ENCODE measurements around the gene ABCA12. TPM values are rescaled to one million over a fixed set of nuclear protein-coding genes. Genes with fewer than 3 reads are reported as not detected.

ABCA12 gene
- total RNA-seq, 1 donor from 2014 or later = not detected

DNA sequence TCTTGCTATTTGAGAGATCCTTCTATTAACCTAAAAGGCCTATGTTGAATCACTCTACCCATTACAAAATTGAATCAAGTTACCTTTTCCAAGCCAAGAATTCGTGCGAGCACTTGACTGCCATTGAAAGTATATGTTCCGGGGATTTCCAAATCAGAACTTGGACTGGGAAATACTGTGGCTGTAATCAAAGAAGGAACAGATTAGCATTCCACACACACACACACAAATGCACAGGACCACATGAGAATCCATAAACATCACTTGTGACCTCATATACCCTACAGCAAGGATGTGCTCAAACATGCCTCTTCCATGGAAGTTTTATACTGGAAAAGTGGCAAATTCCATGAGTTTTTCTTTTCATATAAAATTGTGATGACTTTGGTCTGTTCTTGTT, 86.0 kb downstream of the ABCA12 start:
- no peaks in the 10 kb centered on the region for H3K27me3 ChIP-seq (ENCODE audit: control insufficient read depth in 3 of 3, insufficient read depth in 3 of 3, low read length in 3 of 3)
- H3K4me1 ChIP-seq (ENCODE audit: control insufficient read depth in 3 of 3, insufficient read depth in 3 of 3, low read length in 3 of 3) = no peaks in the 10 kb centered on the region
- H3K36me3 ChIP-seq (ENCODE audit: control insufficient read depth in 3 of 3, insufficient read depth in 3 of 3, low read length in 3 of 3) = no peaks in the 10 kb centered on the region
- H3K9me3 ChIP-seq (ENCODE audit: control insufficient read depth in 3 of 3, low read length in 3 of 3) = no peaks in the 10 kb centered on the region
- no peak overlapping the region for H3K4me3 ChIP-seq (ENCODE audit: low read length in 3 of 3)
- H3K9ac ChIP-seq (ENCODE audit: low read depth in 1 of 3, low read length in 3 of 3) = no peak overlapping the region
- H3K27ac ChIP-seq (ENCODE audit: low read depth, low read length) = no peak overlapping the region

DNA sequence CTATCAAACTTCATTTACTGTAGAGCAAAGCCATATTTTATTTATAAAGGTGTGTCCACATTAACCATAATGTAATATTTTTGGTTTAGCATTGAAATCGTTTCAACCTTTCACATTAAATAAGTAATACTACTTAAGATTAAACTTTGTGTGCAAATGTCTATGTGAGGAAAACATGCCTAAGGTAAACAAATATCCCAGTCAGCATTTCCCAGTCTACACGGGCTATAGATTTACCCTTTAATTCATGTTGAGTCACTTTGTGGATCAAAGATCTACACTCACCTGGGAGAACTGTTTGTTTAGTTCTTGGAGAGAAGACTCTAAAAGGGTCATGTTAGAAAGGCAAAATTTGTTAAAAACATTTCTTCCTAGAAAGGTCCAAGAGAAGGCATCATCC, 89.1 kb downstream of the ABCA12 start:
- H3K27ac ChIP-seq (ENCODE audit: low read depth, low read length) = no peak overlapping the region
- no peaks in the 10 kb centered on the region for H3K9me3 ChIP-seq (ENCODE audit: control insufficient read depth in 3 of 3, low read length in 3 of 3)
- H3K36me3 ChIP-seq (ENCODE audit: control insufficient read depth in 3 of 3, insufficient read depth in 3 of 3, low read length in 3 of 3) = no peaks in the 10 kb centered on the region
- H3K4me3 ChIP-seq (ENCODE audit: low read length in 3 of 3) = no peak overlapping the region
- no peaks in the 10 kb centered on the region for H3K4me1 ChIP-seq (ENCODE audit: control insufficient read depth in 3 of 3, insufficient read depth in 3 of 3, low read length in 3 of 3)
- no peaks in the 10 kb centered on the region for H3K27me3 ChIP-seq (ENCODE audit: control insufficient read depth in 3 of 3, insufficient read depth in 3 of 3, low read length in 3 of 3)
- H3K9ac ChIP-seq (ENCODE audit: low read depth in 1 of 3, low read length in 3 of 3) = no peak overlapping the region

DNA sequence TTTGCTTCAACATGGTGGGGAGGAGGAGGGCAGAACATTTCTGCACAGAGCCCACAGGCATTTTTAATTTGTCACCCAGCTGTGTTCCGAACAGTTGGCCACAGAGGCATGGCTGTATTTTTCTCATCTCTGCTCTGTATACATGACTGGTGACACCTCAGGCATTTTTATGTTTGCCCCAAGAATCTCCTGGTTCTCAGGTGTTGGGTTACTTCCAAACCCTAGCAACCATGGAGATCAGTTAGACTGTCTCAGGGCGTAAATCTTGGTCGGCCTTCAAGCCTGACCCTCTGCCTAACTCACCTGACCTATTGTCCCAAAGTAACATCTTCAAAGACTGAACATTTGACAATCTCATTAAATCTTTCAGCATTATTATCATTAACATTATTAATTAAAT, 100.0 kb downstream of the ABCA12 start:
- H3K9me3 ChIP-seq (ENCODE audit: control insufficient read depth in 3 of 3, low read length in 3 of 3) = no peaks in the 10 kb centered on the region
- no peak overlapping the region for H3K27ac ChIP-seq (ENCODE audit: low read depth, low read length)
- H3K4me3 ChIP-seq (ENCODE audit: low read length in 3 of 3) = no peak overlapping the region
- no peak overlapping the region for H3K9ac ChIP-seq (ENCODE audit: low read depth in 1 of 3, low read length in 3 of 3)
- H3K27me3 ChIP-seq (ENCODE audit: control insufficient read depth in 3 of 3, insufficient read depth in 3 of 3, low read length in 3 of 3) = no peaks in the 10 kb centered on the region
- no peaks in the 10 kb centered on the region for H3K36me3 ChIP-seq (ENCODE audit: control insufficient read depth in 3 of 3, insufficient read depth in 3 of 3, low read length in 3 of 3)
- H3K4me1 ChIP-seq (ENCODE audit: control insufficient read depth in 3 of 3, insufficient read depth in 3 of 3, low read length in 3 of 3) = no peaks in the 10 kb centered on the region

DNA sequence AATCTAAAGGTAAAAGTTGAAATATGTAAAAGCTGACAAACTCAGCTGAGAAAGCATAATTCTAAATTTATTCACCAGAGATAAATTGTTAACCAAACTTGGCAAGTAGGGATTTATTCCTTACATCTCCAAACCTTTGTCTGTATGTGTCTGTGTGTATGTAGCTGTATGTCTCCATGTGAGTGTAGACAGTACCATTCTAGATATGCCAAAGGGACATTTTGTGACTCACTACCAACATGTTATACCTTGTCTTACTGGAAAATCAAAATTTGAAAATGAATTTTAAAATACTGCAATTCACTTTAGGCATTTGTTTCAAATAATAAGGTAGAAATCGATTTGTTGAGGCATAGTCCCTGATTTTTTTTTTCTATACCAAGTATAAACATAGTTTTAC, 102.1 kb downstream of the ABCA12 start:
- H3K4me3 ChIP-seq (ENCODE audit: low read length in 3 of 3) = no peak overlapping the region
- H3K9me3 ChIP-seq (ENCODE audit: control insufficient read depth in 3 of 3, low read length in 3 of 3) = no peaks in the 10 kb centered on the region
- no peaks in the 10 kb centered on the region for H3K4me1 ChIP-seq (ENCODE audit: control insufficient read depth in 3 of 3, insufficient read depth in 3 of 3, low read length in 3 of 3)
- H3K27ac ChIP-seq (ENCODE audit: low read depth, low read length) = no peak overlapping the region
- H3K36me3 ChIP-seq (ENCODE audit: control insufficient read depth in 3 of 3, insufficient read depth in 3 of 3, low read length in 3 of 3) = no peaks in the 10 kb centered on the region
- H3K27me3 ChIP-seq (ENCODE audit: control insufficient read depth in 3 of 3, insufficient read depth in 3 of 3, low read length in 3 of 3) = no peaks in the 10 kb centered on the region
- no peak overlapping the region for H3K9ac ChIP-seq (ENCODE audit: low read depth in 1 of 3, low read length in 3 of 3)

DNA sequence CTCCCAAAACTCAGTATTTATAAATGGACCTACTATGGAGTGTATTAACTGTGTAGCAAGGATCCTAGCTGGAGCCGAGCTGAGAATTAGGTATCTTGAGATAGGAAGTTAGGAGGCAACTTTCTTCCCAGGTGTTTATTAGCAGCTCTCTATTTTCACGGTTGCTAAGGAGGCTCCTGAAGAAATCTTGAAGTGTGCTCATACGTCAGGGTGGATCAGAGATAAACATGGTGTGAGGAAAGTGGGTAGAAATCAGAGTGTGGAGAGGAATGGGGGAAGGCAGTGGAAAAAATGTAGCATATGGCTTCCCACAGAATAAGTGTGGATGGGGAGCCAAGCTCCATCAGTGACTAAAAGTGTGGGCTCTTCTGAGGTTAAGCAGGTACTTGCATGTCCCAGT, 104.3 kb downstream of the ABCA12 start:
- no peak overlapping the region for H3K27ac ChIP-seq (ENCODE audit: low read depth, low read length)

DNA sequence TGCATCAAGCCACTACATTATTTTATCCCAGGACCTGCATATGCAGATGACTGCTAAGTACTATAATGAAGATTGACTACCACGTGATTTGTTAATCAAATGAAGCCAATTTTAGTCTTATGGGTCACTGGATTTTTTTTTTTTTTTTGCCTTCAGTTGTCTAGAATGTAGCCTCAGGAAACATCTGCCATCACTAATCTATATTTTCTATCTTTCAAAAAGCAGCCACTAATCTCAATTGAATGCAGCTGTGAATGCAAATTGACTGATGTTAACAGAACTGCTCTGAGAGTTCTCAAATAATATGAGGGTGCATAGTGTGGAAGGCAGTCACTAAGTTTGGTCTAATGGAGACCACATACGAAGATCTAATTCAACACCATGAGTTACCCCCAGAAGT, 106.3 kb downstream of the ABCA12 start:
- no peak overlapping the region for H3K27ac ChIP-seq (ENCODE audit: low read depth, low read length)
- no peak overlapping the region for H3K9ac ChIP-seq (ENCODE audit: low read depth in 1 of 3, low read length in 3 of 3)
- H3K27me3 ChIP-seq (ENCODE audit: control insufficient read depth in 3 of 3, insufficient read depth in 3 of 3, low read length in 3 of 3) = no peaks in the 10 kb centered on the region
- H3K9me3 ChIP-seq (ENCODE audit: control insufficient read depth in 3 of 3, low read length in 3 of 3) = no peaks in the 10 kb centered on the region
- no peak overlapping the region for H3K4me3 ChIP-seq (ENCODE audit: low read length in 3 of 3)
- no peaks in the 10 kb centered on the region for H3K36me3 ChIP-seq (ENCODE audit: control insufficient read depth in 3 of 3, insufficient read depth in 3 of 3, low read length in 3 of 3)
- no peaks in the 10 kb centered on the region for H3K4me1 ChIP-seq (ENCODE audit: control insufficient read depth in 3 of 3, insufficient read depth in 3 of 3, low read length in 3 of 3)

More for the DNA sequence above, 104.3 kb downstream of the ABCA12 start:
- Histone ChIP-seq H3K4me1 (ENCODE audit: control insufficient read depth in 3 of 3, insufficient read depth in 3 of 3, low read length in 3 of 3) (no peaks in the 10 kb centered on the region), H3K9me3 (ENCODE audit: control insufficient read depth in 3 of 3, low read length in 3 of 3) (no peaks in the 10 kb centered on the region), H3K27me3 (ENCODE audit: control insufficient read depth in 3 of 3, insufficient read depth in 3 of 3, low read length in 3 of 3) (no peaks in the 10 kb centered on the region), H3K9ac (ENCODE audit: low read depth in 1 of 3, low read length in 3 of 3) (no peak overlapping the region), H3K36me3 (ENCODE audit: control insufficient read depth in 3 of 3, insufficient read depth in 3 of 3, low read length in 3 of 3) (no peaks in the 10 kb centered on the region), H3K4me3 (ENCODE audit: low read length in 3 of 3) (no peak overlapping the region)

DNA sequence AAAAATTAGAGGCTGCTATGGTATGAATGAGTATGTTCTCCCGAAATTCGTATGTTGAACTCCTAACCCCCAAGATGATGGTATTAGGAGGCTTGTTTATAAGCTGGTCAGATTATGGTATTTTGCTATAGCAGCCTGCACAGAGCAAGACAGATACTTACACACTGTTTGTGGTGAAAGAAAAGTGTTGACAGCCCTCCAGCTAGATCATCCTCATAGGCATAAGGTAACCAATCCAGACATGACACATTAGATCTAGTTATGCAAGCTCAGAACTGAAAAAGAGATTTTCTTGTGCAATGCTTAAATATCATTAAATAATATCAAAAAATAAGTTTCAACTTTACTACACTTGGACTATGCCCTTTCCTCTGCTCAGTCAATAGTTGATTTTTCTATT, 107.1 kb downstream of the ABCA12 start:
- Histone ChIP-seq H3K4me1 (ENCODE audit: control insufficient read depth in 3 of 3, insufficient read depth in 3 of 3, low read length in 3 of 3) (no peaks in the 10 kb centered on the region), H3K9ac (ENCODE audit: low read depth in 1 of 3, low read length in 3 of 3) (no peak overlapping the region), H3K9me3 (ENCODE audit: control insufficient read depth in 3 of 3, low read length in 3 of 3) (no peaks in the 10 kb centered on the region), H3K27me3 (ENCODE audit: control insufficient read depth in 3 of 3, insufficient read depth in 3 of 3, low read length in 3 of 3) (no peaks in the 10 kb centered on the region), H3K4me3 (ENCODE audit: low read length in 3 of 3) (no peak overlapping the region), H3K36me3 (ENCODE audit: control insufficient read depth in 3 of 3, insufficient read depth in 3 of 3, low read length in 3 of 3) (no peaks in the 10 kb centered on the region), H3K27ac (ENCODE audit: low read depth, low read length) (no peak overlapping the region)

DNA sequence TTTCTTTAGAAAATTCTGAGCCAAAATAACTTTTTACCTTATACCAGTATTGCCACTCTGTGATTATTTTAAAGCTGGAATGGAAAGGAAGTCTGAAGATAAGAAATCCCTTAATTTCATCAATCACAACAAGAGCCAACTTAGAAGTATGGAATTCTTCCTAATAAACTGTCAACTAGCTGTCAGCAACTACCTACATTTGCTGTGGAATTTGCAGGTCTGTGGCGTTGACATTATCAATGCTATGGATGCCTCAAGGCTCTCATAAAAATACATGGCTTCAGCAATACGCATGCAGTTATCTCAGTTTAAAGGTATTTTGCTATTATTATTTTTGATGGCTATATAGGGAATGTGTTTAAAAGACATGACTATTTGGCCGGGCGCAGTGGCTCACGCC, 108.5 kb downstream of the ABCA12 start:
- Histone ChIP-seq H3K27me3 (ENCODE audit: control insufficient read depth in 3 of 3, insufficient read depth in 3 of 3, low read length in 3 of 3) (no peaks in the 10 kb centered on the region), H3K4me3 (ENCODE audit: low read length in 3 of 3) (no peak overlapping the region), H3K9ac (ENCODE audit: low read depth in 1 of 3, low read length in 3 of 3) (no peak overlapping the region), H3K36me3 (ENCODE audit: control insufficient read depth in 3 of 3, insufficient read depth in 3 of 3, low read length in 3 of 3) (no peaks in the 10 kb centered on the region), H3K4me1 (ENCODE audit: control insufficient read depth in 3 of 3, insufficient read depth in 3 of 3, low read length in 3 of 3) (no peaks in the 10 kb centered on the region), H3K9me3 (ENCODE audit: control insufficient read depth in 3 of 3, low read length in 3 of 3) (no peaks in the 10 kb centered on the region), H3K27ac (ENCODE audit: low read depth, low read length) (no peak overlapping the region)

DNA sequence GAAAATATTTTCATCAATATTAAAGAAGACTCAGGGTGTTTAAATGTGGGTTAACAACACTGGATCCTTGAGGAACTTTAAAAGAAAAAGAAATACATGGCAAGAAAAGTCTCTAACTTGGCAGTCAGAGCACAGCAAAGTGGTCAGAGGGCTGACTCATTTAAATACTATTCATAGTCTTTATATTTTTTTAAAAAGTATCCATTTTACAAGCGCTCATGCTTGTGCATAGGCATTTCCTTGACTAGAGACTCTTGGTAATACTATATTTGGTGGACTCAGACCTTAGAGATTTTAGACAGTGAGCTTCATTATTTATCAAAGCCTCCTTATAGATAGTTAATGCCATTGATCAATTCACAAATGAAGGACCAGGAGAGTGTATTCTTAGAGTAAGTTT, 110.2 kb downstream of the ABCA12 start:
- Histone ChIP-seq H3K9ac (ENCODE audit: low read depth in 1 of 3, low read length in 3 of 3) (no peak overlapping the region), H3K9me3 (ENCODE audit: control insufficient read depth in 3 of 3, low read length in 3 of 3) (no peaks in the 10 kb centered on the region), H3K27me3 (ENCODE audit: control insufficient read depth in 3 of 3, insufficient read depth in 3 of 3, low read length in 3 of 3) (no peaks in the 10 kb centered on the region), H3K36me3 (ENCODE audit: control insufficient read depth in 3 of 3, insufficient read depth in 3 of 3, low read length in 3 of 3) (no peaks in the 10 kb centered on the region), H3K27ac (ENCODE audit: low read depth, low read length) (no peak overlapping the region), H3K4me1 (ENCODE audit: control insufficient read depth in 3 of 3, insufficient read depth in 3 of 3, low read length in 3 of 3) (no peaks in the 10 kb centered on the region), H3K4me3 (ENCODE audit: low read length in 3 of 3) (no peak overlapping the region)

DNA sequence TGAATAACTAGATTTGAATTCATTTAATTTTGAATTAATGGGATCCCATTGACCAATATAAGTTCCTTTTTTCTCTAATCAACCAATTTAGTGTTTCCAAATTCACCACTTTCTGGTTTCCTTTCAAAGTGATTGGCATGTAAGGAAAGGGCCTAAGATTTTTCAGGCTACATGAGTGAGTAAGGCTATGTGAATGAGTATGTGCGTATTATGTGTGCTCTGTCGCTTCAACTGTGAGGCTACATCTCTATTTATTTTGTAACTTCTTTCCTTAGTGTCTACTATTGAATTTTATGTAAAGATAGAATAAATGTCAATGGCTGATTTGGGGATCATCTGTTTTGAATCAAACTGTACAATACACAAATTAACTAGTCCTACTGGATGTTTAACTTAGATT, 110.6 kb downstream of the ABCA12 start:
- no peak overlapping the region for H3K9ac ChIP-seq (ENCODE audit: low read depth in 1 of 3, low read length in 3 of 3)
- no peak overlapping the region for H3K4me3 ChIP-seq (ENCODE audit: low read length in 3 of 3)
- H3K4me1 ChIP-seq (ENCODE audit: control insufficient read depth in 3 of 3, insufficient read depth in 3 of 3, low read length in 3 of 3) = no peaks in the 10 kb centered on the region
- no peaks in the 10 kb centered on the region for H3K36me3 ChIP-seq (ENCODE audit: control insufficient read depth in 3 of 3, insufficient read depth in 3 of 3, low read length in 3 of 3)
- H3K9me3 ChIP-seq (ENCODE audit: control insufficient read depth in 3 of 3, low read length in 3 of 3) = no peaks in the 10 kb centered on the region
- H3K27ac ChIP-seq (ENCODE audit: low read depth, low read length) = no peak overlapping the region
- H3K27me3 ChIP-seq (ENCODE audit: control insufficient read depth in 3 of 3, insufficient read depth in 3 of 3, low read length in 3 of 3) = no peaks in the 10 kb centered on the region

DNA sequence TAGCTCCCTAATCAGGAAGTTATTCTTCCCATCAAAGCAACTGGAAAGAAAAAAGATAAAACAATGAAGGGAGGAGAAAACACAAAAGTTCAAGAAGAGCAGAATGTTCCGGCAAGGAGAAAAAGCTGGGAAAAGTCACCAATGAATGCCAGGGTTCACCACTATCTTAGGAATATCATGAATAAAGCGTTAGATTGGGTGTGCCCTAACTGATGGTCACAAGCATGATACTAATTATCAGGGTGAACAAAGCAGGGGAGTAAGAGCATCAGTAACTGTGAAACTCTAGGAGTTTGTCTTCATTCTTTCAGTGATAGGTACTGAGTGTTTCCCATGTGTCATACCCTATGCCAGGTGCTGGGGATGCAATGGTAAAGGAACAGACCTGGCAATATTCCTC, 115.5 kb downstream of the ABCA12 start:
- H3K9ac ChIP-seq (ENCODE audit: low read depth in 1 of 3, low read length in 3 of 3) = no peak overlapping the region
- no peaks in the 10 kb centered on the region for H3K9me3 ChIP-seq (ENCODE audit: control insufficient read depth in 3 of 3, low read length in 3 of 3)
- no peak overlapping the region for H3K4me3 ChIP-seq (ENCODE audit: low read length in 3 of 3)
- no peaks in the 10 kb centered on the region for H3K36me3 ChIP-seq (ENCODE audit: control insufficient read depth in 3 of 3, insufficient read depth in 3 of 3, low read length in 3 of 3)
- H3K27ac ChIP-seq (ENCODE audit: low read depth, low read length) = no peak overlapping the region
- no peaks in the 10 kb centered on the region for H3K4me1 ChIP-seq (ENCODE audit: control insufficient read depth in 3 of 3, insufficient read depth in 3 of 3, low read length in 3 of 3)
- no peaks in the 10 kb centered on the region for H3K27me3 ChIP-seq (ENCODE audit: control insufficient read depth in 3 of 3, insufficient read depth in 3 of 3, low read length in 3 of 3)

Data from skeletal muscle tissue (tissue), 4 donors.